HG03066 (cell line): ENCODE measurements around the gene RPS6KC1.
"Not testable (repeated sequence)": the region's sequence is repeated elsewhere in the genome, so short reads cannot be mapped to it uniquely, and the experiment has no call there.

Experiments used
- ATAC-seq: cut with Tn5 transposase; IDR thresholded peaks from one replicate; pipeline ENCODE4 v1.9.1; 2021; ENCODE audit warnings: low read depth; ENCODE audit not compliant: unreplicated experiment

Gene RPS6KC1

DNA sequence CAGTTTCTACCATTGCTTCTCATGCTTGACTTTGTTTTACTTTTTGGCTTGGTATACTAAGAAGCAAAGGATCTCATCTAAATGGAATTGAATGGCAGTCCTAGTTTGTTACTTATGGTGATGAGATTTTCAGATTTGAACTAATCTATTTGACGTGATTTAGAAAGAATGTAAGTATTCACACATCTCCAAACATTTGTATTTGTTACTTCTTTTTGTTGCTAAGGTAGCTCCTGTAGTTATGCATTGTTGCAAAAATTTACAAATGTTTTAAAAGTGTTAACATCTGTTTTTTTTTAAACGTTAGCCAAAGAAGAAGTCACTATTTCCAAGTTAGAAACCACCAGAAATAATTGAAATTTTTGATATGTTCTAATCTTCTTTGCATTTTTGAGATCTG, 222.5 kb downstream of the RPS6KC1 start:
- ATAC-seq, result no peak

DNA sequence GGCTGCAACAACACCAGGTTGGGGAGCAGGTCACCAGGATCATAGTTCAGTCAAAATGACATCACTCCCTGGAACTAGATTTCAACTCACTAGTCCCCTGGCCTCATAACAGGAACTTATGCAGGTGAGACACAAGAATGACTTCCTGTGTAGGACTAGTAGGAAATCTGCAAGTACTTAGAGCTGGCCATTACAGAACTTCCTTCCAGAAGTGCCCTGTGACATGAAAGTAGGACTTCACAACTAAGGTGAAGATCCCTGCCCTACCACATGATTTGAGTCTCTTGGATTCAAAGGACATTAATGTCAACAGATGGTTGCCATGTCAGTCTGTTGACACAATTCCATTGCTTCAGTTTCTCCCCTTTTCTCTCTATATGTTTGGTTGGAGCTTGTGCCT, 223.1 kb downstream of the RPS6KC1 start:
- ATAC-seq, result no peak

GRCh38 chr1:213275293-213275692, 224.3 kb downstream of the RPS6KC1 start:
- no peak for ATAC-seq

DNA sequence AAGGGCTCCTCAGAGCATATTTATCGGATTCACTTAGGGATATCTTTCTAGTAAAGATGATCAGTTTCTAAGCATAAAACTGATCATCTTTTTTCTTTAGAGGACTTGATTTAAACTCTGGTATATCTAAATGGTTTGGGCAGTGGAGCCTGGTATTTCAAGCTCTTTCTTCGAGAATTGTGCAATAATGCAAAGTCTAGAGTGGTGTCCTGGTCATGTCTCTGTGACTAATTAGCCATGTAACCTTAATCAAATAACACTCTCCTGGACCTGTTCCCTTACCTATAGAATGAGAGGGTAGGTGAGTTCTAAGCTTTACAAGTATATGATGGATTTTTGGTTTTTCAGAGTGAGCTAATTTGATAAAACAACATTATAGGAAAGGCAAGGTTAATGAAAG, 225.2 kb downstream of the RPS6KC1 start:
- ATAC-seq, result no peak

DNA sequence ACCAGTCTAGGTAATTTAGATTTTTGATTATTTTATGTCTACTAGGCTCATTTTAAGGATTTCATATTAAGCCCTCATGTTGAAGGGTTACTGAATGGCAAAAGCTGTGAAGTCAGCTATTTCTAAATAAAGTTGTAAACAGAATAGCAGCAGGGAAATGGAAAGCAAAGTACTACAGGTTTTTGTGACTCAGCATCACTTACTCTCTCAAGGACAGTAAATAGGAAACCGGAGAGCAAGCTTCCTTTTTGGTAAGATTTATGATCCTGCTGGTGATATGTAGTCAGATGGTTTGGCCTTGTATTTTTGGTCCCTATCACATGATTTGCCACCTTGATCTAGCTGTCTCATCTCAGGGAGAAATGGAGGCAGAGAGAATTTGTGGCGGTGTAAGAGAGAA, 226.0 kb downstream of the RPS6KC1 start:
- ATAC-seq, result no peak

- no peak for ATAC-seq
Measured at GRCh38 chr1:213279410-213279809, 228.4 kb downstream of the RPS6KC1 start.

GRCh38 chr1:213281640-213282301, 230.7 kb downstream of the RPS6KC1 start:
- no peak for ATAC-seq

DNA sequence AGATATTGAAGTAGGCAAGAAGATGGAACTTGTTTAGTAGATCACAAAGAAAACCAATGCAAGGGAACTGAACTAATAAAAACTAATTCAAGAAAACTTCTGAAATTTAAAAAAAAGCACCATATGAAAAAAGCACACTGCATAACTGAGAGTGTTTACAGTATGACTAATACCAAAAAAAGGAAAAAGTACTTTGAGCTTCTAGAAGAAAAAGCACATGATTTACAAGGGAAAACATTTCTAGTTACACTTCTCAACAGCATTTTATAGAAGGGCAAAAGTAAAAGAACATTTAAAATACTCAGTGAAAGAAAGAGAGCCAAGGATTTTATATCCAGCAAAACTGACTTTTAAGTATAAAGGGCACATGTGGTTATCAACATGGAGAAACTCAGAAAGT, 233.6 kb downstream of the RPS6KC1 start:
- ATAC-seq, result no peak

- no peak for ATAC-seq
Measured at GRCh38 chr1:213286235-213286634, 235.2 kb downstream of the RPS6KC1 start.

- no peak for ATAC-seq
Measured at GRCh38 chr1:213287987-213288386, 236.9 kb downstream of the RPS6KC1 start.

DNA sequence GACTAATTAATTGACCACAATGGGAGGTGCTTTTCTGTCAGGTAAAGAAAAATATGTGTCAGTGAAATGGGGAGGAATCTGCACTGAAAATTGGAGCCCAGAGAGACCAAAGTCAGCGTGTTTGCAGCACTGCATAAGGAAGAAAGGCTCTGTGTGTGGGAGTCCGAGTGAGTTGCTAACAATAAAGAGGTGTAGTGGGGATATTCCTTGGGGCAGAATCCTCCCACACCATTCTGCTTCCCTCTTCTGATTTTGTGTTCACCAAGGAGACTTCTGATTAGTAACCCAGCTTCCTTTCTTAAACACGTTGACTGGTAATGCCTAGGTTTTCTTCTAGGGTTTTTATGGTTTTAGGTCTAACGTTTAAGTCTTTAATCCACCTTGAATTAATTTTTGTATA, 240.5 kb downstream of the RPS6KC1 start:
- no peak for ATAC-seq

- ATAC-seq, result no peak
Measured at GRCh38 chr1:213292614-213293013, 241.6 kb downstream of the RPS6KC1 start.

DNA sequence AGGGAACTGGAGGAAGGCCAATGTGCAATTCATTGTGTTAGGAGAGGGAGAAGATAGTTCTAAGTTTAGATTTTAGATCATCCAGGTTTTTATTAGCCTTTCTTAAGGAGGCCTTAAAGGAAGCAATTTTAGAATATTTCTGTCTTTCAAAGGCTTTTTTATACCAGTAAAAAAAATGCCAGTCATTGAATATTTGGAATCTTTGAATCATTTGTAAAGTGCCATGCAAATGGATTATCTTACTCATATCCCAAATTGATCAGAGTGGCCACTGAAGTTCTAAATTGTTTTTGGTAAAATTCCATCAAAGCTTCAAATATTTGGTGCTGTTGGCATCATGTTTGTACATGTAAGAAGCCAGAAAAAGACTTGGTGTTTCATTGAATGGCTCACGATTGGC, 244.8 kb downstream of the RPS6KC1 start:
- no peak for ATAC-seq

DNA sequence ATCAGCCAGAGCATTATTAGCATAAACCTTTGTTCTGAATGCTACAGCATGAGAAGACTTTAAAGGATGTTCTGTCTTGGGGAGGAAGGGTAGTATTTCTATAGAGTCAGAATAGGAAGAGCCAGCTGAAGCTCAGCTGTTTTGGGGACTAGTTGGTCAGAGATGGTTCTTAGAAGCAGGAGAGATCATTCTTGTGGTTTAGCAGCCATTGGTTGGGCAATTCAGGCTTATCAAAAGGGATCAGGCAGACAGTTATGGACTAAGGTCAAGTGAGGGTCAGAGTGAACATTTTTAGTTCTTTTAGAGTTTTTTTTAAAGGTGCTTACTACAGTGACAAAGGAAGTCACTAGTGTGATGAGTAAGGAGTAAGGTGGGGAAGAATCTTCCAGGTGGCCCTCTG, 245.5 kb downstream of the RPS6KC1 start:
- ATAC-seq, result no peak

DNA sequence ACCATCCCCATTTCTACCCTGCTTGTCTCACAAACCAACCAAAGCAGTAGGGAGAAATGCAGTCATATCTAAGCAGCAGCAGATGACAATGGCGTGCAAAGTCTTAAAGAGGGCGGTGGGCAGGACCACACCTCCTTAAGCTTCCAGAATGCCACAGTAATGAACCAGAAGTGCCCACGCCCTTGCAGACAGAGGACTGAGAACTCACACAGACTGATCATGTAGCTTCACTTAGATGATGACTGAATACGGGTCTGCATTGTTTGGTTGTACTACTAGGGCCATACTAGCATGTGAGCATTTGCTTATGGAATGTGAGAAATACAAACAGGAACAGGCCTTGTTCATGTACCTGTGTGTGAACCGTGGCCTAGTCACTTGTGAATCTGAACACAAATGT, 246.0 kb downstream of the RPS6KC1 start:
- no peak for ATAC-seq

DNA sequence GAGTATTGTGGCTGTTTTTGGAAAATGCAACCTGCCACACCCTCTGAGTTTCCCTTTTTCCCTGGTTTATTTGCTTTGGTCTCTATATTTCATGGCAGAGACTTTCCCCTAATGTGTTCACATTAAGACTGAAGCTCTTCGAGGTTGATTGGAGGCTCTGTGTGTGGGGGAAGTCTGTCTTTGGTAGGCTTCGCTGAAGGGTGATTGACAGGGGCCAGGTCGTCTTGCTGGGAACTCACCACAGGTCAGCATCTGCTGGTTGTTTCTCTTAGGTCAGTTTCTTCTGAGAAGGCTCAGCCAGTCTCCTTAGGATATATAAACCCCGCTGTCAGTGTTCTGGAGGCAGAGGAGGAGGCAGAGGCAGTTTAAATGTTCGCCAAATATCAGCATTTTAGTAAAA, 249.4 kb downstream of the RPS6KC1 start:
- no peak for ATAC-seq

DNA sequence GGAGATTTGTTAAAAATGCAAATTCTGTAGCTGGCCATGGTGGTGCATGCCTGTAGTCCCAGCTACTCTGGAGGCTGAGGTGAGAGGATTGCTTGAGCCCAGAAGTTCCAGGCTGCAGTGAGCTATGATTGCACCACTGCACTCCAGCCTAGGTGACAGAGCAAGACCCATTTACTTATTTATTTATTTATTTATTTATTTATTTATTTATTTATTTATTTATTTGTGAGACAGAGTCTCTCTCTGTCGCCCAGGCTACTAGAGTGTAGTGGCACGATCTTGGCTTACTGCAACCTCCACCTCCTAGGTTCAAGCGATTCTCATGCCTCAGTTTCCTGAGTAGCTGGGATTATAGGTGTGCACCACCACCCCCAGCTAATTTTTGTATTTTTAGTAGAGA, 250.5 kb downstream of the RPS6KC1 start:
- not testable (repeated sequence) for ATAC-seq

DNA sequence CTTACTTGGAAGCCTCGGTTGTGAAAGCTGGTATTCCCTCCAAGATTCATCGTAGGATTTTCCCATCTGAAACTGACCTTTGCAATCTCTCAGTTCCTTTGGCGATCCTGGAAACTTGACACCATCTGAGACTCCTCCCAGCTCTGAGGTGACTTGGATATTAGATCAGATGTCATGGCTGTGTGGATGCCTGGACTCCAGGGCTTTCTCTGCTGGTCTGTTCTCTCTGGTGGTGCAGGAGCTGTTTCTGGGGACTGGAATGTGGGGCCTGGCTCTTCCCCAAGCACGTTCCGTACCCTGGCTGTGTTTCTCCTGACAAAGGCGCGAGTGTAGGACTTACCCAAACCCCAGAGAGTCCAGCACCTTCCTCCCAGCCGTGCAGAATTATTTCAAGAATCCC, 252.2 kb downstream of the RPS6KC1 start:
- no peak for ATAC-seq

DNA sequence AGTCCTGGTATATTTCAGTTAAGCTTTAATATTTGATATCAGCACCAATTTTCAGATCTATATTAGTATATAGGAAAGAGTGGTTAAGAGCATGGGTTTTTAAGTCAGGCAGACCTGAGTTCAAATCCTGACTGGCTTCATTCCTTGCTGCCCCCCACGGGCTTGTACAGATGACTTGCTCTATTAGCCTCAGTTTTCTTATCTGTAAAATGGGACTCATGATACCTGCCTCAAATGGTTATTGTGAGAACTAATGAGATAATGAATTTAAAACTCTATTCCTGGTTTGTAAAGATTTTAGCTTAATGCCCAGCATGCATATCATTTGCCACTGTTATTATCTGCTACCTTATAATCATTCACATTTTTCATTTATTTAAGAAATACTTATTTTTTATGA, 264.5 kb downstream of the RPS6KC1 start:
- ATAC-seq, result no peak

DNA sequence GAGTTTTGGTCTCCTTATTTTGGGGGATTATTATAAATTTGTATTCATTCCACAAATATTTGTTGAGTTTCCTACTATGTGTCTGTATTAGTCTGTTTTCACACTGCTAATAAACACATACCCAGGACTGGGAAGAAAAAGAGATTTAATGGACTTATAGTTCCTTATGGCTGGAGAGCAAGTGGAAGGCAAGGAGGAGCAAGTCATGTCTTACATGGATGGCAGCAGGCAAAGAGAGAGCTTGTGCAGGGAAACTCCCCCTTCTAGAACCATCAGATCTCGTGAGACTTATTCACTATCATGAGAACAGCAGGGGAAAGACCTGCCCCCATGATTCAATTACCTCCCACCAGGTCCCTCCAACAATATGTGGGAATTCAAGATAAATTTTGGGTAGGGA, 267.4 kb downstream of the RPS6KC1 start:
- ATAC-seq, result not testable (repeated sequence)

- ATAC-seq, result no peak
Measured at GRCh38 chr1:213320191-213320870, 269.3 kb downstream of the RPS6KC1 start.
